Glomerular visceral epithelial cell (primary cell): ENCODE data around the gene KATNAL2.

Experiments used
- DNase-seq: peaks from one replicate; pipeline ENCODE4 v3.0.0-alpha.2; 2016; ENCODE audit errors: extremely low spot score

KATNAL2 gene

DNA sequence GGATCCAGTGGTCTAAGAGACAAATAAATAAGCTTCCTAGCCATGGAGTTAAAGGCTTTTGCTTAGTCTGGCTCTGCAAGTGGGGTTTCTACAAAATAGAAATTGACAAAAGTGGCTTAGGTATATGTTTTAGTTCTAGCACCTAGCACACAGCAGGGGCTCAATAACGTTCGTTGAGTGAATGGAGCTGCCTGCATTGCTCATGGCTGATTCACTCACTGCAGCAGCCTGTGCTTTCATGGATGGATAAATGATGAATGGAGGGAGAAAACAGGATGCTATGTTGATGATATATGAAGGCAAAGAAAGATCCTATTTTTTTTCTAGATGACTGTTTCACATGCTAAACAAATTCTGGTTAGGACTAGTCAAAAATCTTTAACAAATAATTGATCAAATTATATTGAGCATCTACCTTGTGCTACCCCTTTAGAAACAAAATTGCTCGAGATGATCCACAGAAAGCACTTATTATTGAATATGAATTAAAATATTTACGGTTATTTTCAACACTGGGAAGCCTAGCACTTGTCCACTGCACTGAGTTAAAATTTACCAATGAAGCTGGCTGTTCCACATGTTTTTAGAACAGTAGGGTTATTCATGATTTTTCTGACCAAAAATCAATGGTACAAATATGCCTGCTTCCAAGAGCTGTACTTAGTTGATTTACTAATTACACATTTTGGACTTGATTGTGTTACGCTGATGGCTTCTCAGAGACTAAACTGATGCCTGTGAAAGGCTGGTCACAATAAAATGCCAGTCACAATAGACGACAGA, 193.3 kb downstream of the KATNAL2 start:
- DNase-seq, result no peak

GRCh38 chr18:47113796-47114540, 196.6 kb downstream of the KATNAL2 start:
- no peak for DNase-seq

DNA sequence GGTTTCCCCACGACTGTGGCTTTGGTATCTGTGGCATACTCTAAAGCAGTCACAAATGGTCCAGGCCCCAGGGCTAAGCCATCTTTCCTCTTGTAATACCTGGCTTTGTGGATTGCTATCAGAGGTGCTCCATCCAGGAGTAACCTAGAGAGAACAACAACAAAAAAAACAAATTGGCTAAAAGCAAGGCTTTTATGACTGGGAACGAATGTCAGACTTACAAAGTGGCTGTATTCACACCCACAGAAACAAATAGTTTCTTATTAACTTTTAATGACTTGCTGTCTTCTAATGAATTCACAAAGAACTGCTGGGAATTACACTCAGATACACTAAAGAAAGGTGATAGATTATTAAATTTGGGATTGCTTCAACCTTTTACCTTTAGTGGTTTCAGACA, 197.8 kb downstream of the KATNAL2 start:
- no peak for DNase-seq

GRCh38 chr18:47118981-47119380, 201.6 kb downstream of the KATNAL2 start:
- no peak for DNase-seq

- DNase-seq, result no peak
Measured at GRCh38 chr18:47120428-47120827, 203.0 kb downstream of the KATNAL2 start.

- DNase-seq, result no peak
Measured at GRCh38 chr18:47121146-47121545, 203.7 kb downstream of the KATNAL2 start.

GRCh38 chr18:47141289-47141688, 223.9 kb downstream of the KATNAL2 start:
- no peak for DNase-seq

DNA sequence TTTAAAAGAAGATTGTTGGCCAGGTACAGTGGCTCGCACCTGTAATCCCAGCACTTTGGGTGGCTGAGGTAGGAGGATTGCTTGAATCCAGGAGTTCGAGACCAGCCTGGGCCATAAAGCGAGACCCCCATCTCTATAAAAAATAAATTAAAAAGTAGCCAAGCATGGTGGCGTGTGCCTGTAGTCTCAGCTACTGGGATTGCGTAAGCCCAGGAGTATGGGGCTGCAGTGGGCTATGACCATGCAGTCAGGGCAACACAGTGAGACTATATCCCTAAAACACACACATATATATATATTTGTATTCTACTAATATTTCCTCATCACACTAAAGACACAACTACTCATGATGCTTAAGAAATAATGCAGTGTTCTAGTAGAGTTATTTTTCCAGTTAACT, 225.8 kb downstream of the KATNAL2 start:
- DNase-seq, result no peak

DNA sequence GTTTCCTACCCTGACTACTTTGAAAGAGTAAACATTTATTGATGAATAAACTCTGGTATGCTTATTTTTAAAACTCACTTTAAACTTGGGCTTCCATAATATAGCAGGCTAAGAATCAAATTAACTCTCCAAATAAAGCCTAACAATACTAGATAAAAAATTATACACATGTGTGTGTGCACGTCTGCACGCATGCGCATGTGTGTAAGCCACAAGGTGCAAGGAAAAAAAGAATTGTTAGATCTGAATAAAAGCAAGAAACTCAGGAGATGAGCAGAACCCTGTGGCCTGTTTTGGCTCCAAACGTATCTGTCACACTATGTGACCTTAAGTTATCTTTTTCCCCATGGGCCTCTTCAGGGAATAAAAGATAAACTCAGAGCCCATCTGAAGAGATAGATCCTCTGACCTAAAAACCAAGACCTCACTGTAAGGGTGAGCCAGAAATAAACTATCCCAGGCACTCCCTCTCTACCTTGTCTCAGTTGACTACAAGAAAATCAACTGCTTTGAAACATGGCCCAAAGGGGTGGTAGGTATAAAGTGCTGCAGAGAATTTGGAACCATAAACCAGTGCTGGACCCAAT, 226.6 kb downstream of the KATNAL2 start:
- no peak for DNase-seq

GRCh38 chr18:47146206-47146605, 228.8 kb downstream of the KATNAL2 start:
- DNase-seq, result no peak

GRCh38 chr18:47149457-47150028, 232.1 kb downstream of the KATNAL2 start:
- peak; percentile 8 for DNase-seq

DNA sequence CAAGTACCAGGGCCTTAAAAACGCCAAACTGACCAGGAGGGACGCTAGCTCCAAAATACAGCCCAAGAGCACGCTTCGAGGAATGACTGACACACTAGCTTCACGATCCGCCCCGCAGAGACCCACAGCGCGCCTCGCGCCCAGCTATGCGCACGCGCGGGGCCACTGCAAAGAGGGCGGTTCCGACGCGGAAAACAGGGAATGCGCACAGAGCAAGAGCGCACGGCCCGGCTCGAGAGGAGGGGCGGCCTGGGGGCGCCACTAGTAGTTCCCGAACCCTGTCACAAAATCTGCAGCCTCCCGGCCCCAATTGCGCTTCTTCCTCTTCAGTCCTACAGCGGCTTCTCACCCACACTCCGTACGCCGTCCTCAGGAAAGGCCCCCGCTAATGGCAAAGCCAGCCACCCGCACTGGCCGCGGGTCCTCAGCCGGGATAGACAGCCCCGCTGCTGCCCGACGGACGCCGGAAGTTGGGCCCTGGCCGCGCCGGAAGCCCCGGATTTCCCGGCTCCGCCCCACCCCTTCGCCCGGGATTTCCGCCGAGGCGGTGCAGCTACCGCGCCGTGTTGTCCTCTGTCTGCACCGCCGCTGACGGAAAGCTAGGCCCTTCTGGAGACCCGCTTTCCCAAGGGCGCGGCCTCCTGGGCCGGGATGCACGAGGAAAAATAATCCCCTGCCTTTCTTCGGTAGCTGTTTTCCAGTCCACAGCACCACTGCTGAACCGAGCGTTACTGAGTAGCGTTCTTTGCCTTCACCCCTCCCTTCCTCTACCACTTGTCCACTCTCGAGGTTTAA, 232.8 kb downstream of the KATNAL2 start, which contains the start of gene HDHD2:
Gene HDHD2, minus strand, starts transcription at position 472 of the 795 bp plus-strand sequence. CDS start 14,061 bp downstream, outside the sequence.
- peak; percentile 83 for DNase-seq

- DNase-seq, result no peak
Measured at GRCh38 chr18:47150824-47151366, 233.5 kb downstream of the KATNAL2 start.

- no peak for DNase-seq
Measured at GRCh38 chr18:47151439-47151838, 234.0 kb downstream of the KATNAL2 start.
